Uterus (tissue), 4 donors: ENCODE data around the gene PHF3. TPM values are rescaled to one million over a fixed set of nuclear protein-coding genes. Genes with fewer than 3 reads are reported as not detected.
"Not testable (repeated sequence)": the region's sequence is repeated elsewhere in the genome, so short reads cannot be mapped to it uniquely, and the experiment has no call there.

Experiments used
- DNase-seq, 2 donors: peaks; one replicate each; pipeline ENCODE4 v3.0.0-alpha.2; 2019 to 2020
- H3K27ac ChIP-seq, 2 donors: fragments of 200-600 bp; sonication (generic); 1 replicate in 1 of 2; 2 replicates in 1 of 2; pipeline ENCODE4 v1.5.1; 2016 to 2018
- H3K27me3 ChIP-seq, 2 donors: fragments of 200-600 bp; sonication (generic); one replicate each; pipeline ENCODE4 v1.5.1; 2018 to 2019; ENCODE audit warnings: control low read depth in 1 of 2
- H3K36me3 ChIP-seq, 2 donors: fragments of 200-600 bp; sonication (generic); one replicate each; pipeline ENCODE4 v1.5.1; 2019; ENCODE audit warnings: control low read depth in 1 of 2
- H3K4me1 ChIP-seq, 2 donors: fragments of 200-600 bp; sonication (generic); one replicate each; pipeline ENCODE4 v1.5.1; 2018 to 2019; ENCODE audit warnings: control low read depth in 1 of 2
- H3K4me3 ChIP-seq, 2 donors: fragments of 200-600 bp; sonication (generic); 1 replicate in 1 of 2; 2 replicates in 1 of 2; pipeline ENCODE4 v1.5.1; 2018 to 2019; ENCODE audit warnings: mild to moderate bottlenecking in 1 of 2
- H3K9me3 ChIP-seq, 2 donors: fragments of 200-600 bp; sonication (generic); one replicate each; pipeline ENCODE4 v1.5.1; 2019; ENCODE audit warnings: control low read depth in 1 of 2
- POLR2A ChIP-seq, 2 donors: fragments of 450-650 bp; IDR thresholded peaks; one replicate each; pipeline ENCODE4 v1.6.1; 2016; ENCODE audit warnings: antibody characterized with exemption in 2 of 2, mild to moderate bottlenecking in 1 of 2, moderate library complexity in 1 of 2
- intact Hi-C: fragments of 100-400 bp; cut with DNase I; formaldehyde crosslinking; loops from one replicate; pipeline ENCODE4 v1.15.1; 2023; ENCODE audit warnings: low total_unique reads
- total RNA-seq, 4 donors: library from RNA; depleted of rRNA in 3 of 4; stranded (reverse); fragments of >200 nt in 3 of 4; gene quantifications; one replicate each; pipeline versions ENCODE4 v1.1.0 to v1.2.4, GENCODE V29; 2014 to 2023
- TF ChIP-seq, protein P1 (sequence below), 4 experiments: fragments of 200-600 bp in 2 of 4; fragments of 450-650 bp in 2 of 4; sonication (generic) in 2 of 4; IDR thresholded peaks; one replicate each; pipeline ENCODE4 v1.5.1; 2016 to 2019; ENCODE audit warnings: antibody characterized with exemption in 4 of 4, mild to moderate bottlenecking in 2 of 4, moderate library complexity in 1 of 4
- donor health status: DM: yes; HTN: yes; CAD: no.

Gene PHF3
- total RNA-seq, 4 donors from 2014 or later = 65.8 to 144 (median 117) TPM

- Histone ChIP-seq H3K36me3 (no peaks in the 10 kb centered on the region), H3K4me1 (no peaks in the 10 kb centered on the region), H3K9me3 (no peaks in the 10 kb centered on the region), H3K4me3 (no peak overlapping the region), H3K27ac (no peak overlapping the region), H3K27me3 (no peaks in the 10 kb centered on the region)
- TF ChIP-seq, protein P1, sequence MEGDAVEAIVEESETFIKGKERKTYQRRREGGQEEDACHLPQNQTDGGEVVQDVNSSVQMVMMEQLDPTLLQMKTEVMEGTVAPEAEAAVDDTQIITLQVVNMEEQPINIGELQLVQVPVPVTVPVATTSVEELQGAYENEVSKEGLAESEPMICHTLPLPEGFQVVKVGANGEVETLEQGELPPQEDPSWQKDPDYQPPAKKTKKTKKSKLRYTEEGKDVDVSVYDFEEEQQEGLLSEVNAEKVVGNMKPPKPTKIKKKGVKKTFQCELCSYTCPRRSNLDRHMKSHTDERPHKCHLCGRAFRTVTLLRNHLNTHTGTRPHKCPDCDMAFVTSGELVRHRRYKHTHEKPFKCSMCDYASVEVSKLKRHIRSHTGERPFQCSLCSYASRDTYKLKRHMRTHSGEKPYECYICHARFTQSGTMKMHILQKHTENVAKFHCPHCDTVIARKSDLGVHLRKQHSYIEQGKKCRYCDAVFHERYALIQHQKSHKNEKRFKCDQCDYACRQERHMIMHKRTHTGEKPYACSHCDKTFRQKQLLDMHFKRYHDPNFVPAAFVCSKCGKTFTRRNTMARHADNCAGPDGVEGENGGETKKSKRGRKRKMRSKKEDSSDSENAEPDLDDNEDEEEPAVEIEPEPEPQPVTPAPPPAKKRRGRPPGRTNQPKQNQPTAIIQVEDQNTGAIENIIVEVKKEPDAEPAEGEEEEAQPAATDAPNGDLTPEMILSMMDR (IDR thresholded peaks at IDR 0.05) = no peak
- TF ChIP-seq POLR2A (IDR thresholded peaks at IDR 0.05) = no peak
- intact Hi-C loops = no loop called here
- no peak for DNase-seq
Measured at GRCh38 chr6:63750400-63750799, 114.8 kb downstream of the PHF3 start.

GRCh38 chr6:63757275-63757674 lies 121.7 kb downstream of the PHF3 start:
- H3K27ac ChIP-seq, H3K27me3 ChIP-seq, H3K4me1 ChIP-seq, DNase-seq, intact Hi-C loops, H3K36me3 ChIP-seq, H3K4me3 ChIP-seq, H3K9me3 ChIP-seq: not testable (repeated sequence)

- DNase-seq = no peak
- intact Hi-C loops = no loop called here
- H3K9me3 ChIP-seq = peaks cover 0 to 3% of the 10 kb centered on the region in 2 donors
- no peaks in the 10 kb centered on the region for H3K27me3 ChIP-seq
- no peak overlapping the region for H3K27ac ChIP-seq
- H3K4me3 ChIP-seq = no peak overlapping the region
- no peaks in the 10 kb centered on the region for H3K36me3 ChIP-seq
- no peak for TF ChIP-seq POLR2A (IDR thresholded peaks at IDR 0.05)
- TF ChIP-seq, protein P1 (IDR thresholded peaks at IDR 0.05) = no peak
- no peaks in the 10 kb centered on the region for H3K4me1 ChIP-seq
Measured at GRCh38 chr6:63757826-63758225, 122.2 kb downstream of the PHF3 start.

DNA sequence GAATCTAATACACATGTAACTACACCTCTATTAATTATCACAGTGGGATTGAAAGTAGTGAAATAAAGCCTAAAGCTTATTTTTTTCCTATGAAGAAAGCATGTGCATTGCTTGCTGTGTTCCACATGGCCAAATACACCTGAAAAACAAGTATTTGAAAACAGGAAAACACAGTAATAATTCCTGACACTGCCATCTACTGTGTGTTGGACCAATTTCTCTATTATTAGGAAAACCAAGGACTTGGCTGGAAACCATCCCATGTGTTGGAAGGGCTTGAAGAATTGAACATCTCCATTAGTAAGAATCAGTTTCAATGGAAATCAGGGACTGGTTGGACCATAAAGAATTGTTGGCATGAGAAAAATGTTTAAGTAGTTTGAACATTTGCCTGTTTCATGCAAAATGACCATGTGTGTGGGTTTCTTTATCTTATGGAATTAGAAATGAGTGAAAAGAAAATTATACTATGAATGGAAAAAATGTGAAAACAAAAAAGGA lies 124.1 kb downstream of the PHF3 start:
- H3K9me3 ChIP-seq = peaks cover 0 to 3% of the 10 kb centered on the region in 2 donors
- H3K4me3 ChIP-seq = no peak overlapping the region
- H3K27ac ChIP-seq = no peak overlapping the region
- intact Hi-C loops = loop anchor here (5.0 kb wide), 1 partner anchor 157 kb away; no protein-coding TSS in a partner anchor
- no peak for DNase-seq
- H3K27me3 ChIP-seq = no peaks in the 10 kb centered on the region
- H3K36me3 ChIP-seq = no peaks in the 10 kb centered on the region
- H3K4me1 ChIP-seq = no peaks in the 10 kb centered on the region
- no peak for TF ChIP-seq POLR2A (IDR thresholded peaks at IDR 0.05)
- TF ChIP-seq, protein P1 (IDR thresholded peaks at IDR 0.05) = no peak

- TF ChIP-seq POLR2A (IDR thresholded peaks at IDR 0.05) = no peak
- TF ChIP-seq, protein P1 (IDR thresholded peaks at IDR 0.05) = no peak
- intact Hi-C loops = loop anchor here (5.0 kb wide), 1 partner anchor 158 kb away; no protein-coding TSS in a partner anchor
- Histone ChIP-seq H3K27me3 (no peaks in the 10 kb centered on the region), H3K4me1 (no peaks in the 10 kb centered on the region), H3K9me3 (peaks cover 0 to 3% of the 10 kb centered on the region in 2 donors), H3K4me3 (no peak overlapping the region), H3K27ac (no peak overlapping the region), H3K36me3 (no peaks in the 10 kb centered on the region)
- DNase-seq = no peak
Measured at GRCh38 chr6:63760199-63760598, 124.6 kb downstream of the PHF3 start.
